Measurements from ENCODE around the gene BRSK2. TPM values are rescaled to one million over a fixed set of nuclear protein-coding genes. Genes with fewer than 3 reads are reported as not detected.

BRSK2 gene
- total RNA-seq, 1 donor from 2014 or later = 0.62 TPM

GRCh38 chr11:1384199-1384970 lies 5.3 kb upstream of the BRSK2 start:
- TF ChIP-seq, protein P1, sequence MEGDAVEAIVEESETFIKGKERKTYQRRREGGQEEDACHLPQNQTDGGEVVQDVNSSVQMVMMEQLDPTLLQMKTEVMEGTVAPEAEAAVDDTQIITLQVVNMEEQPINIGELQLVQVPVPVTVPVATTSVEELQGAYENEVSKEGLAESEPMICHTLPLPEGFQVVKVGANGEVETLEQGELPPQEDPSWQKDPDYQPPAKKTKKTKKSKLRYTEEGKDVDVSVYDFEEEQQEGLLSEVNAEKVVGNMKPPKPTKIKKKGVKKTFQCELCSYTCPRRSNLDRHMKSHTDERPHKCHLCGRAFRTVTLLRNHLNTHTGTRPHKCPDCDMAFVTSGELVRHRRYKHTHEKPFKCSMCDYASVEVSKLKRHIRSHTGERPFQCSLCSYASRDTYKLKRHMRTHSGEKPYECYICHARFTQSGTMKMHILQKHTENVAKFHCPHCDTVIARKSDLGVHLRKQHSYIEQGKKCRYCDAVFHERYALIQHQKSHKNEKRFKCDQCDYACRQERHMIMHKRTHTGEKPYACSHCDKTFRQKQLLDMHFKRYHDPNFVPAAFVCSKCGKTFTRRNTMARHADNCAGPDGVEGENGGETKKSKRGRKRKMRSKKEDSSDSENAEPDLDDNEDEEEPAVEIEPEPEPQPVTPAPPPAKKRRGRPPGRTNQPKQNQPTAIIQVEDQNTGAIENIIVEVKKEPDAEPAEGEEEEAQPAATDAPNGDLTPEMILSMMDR (IDR thresholded peaks at IDR 0.05) = no peak
- Histone ChIP-seq H3K4me1 (peaks cover 14% of the 10 kb centered on the region), H3K4me3 (no peak overlapping the region), H3K27ac (no peak overlapping the region), H3K27me3 (ENCODE audit: low read depth) (peaks cover 9% of the 10 kb centered on the region), H3K9me3 (no peaks in the 10 kb centered on the region), H3K36me3 (no peaks in the 10 kb centered on the region)
- intact Hi-C loops (cut with DNase I) = no loop called here
- ATAC-seq = no peak
- DNase-seq = no peak

- intact Hi-C loops (cut with DNase I) = no loop called here
- no peak for ATAC-seq
- peak; percentile 45 for DNase-seq
- H3K27ac ChIP-seq = no peak overlapping the region
- no peaks in the 10 kb centered on the region for H3K36me3 ChIP-seq
- H3K4me3 ChIP-seq = no peak overlapping the region
- peaks cover 30% of the 10 kb centered on the region for H3K27me3 ChIP-seq (ENCODE audit: low read depth)
- no peaks in the 10 kb centered on the region for H3K9me3 ChIP-seq
- TF ChIP-seq, protein P1 (IDR thresholded peaks at IDR 0.05) = no peak
- peaks cover 14% of the 10 kb centered on the region for H3K4me1 ChIP-seq
Measured at GRCh38 chr11:1387521-1387920, 2.2 kb upstream of the BRSK2 start.

GRCh38 chr11:1387961-1388762 lies 1.6 kb upstream of the BRSK2 start:
- no peak for ATAC-seq
- intact Hi-C loops (cut with DNase I) = no loop called here
- TF ChIP-seq, protein P1 (IDR thresholded peaks at IDR 0.05) = peak; percentile 28
- Histone ChIP-seq H3K27me3 (ENCODE audit: low read depth) (peaks cover 36% of the 10 kb centered on the region), H3K27ac (no peak overlapping the region), H3K4me3 (no peak overlapping the region), H3K9me3 (no peaks in the 10 kb centered on the region), H3K36me3 (no peaks in the 10 kb centered on the region), H3K4me1 (peaks cover 14% of the 10 kb centered on the region)
- DNase-seq = peak; percentile 68

DNA sequence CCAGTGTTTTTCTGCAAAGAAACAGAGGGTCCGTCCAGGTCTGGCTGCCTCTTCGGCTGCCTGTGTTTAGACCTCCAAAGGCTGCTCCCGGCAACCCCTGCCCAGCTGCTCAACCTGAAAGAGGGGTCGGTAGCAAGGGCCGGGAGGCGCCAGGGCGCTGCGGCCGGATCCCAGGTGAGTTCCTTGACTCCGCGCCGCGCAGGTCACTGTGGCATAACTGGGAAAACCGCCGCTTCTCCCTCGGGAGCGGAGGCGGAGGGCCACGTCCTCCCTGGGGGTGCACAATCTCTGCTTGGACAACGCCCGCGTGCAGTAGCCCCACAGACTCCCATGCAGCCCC lies 1.0 kb upstream of the BRSK2 start:
- DNase-seq (no peak), ATAC-seq (no peak)
- H3K36me3 ChIP-seq = no peaks in the 10 kb centered on the region
- H3K9me3 ChIP-seq = no peaks in the 10 kb centered on the region
- peaks cover 9% of the 10 kb centered on the region for H3K4me1 ChIP-seq
- intact Hi-C loops (cut with DNase I) = no loop called here
- TF ChIP-seq, protein P1 (IDR thresholded peaks at IDR 0.05) = no peak
- no peak overlapping the region for H3K27ac ChIP-seq
- H3K27me3 ChIP-seq (ENCODE audit: low read depth) = peaks cover 41% of the 10 kb centered on the region
- H3K4me3 ChIP-seq = peak overlapping the region; percentile 60

- intact Hi-C loops (cut with DNase I) = no loop called here
- Histone ChIP-seq H3K4me3 (peak overlapping the region; percentile 60), H3K9me3 (no peaks in the 10 kb centered on the region), H3K27me3 (ENCODE audit: low read depth) (peaks cover 41% of the 10 kb centered on the region), H3K36me3 (no peaks in the 10 kb centered on the region), H3K27ac (peak overlapping the region; percentile 69), H3K4me1 (peaks cover 9% of the 10 kb centered on the region)
- TF ChIP-seq, protein P1 (IDR thresholded peaks at IDR 0.05) = peak; percentile 25
- ATAC-seq (peak; percentile 99), DNase-seq (peak; percentile 97)
Measured at GRCh38 chr11:1389103-1389931, 417 bp upstream of the BRSK2 start.
